Mesenchymal stem cell (in vitro differentiated cells and primary cell): Measurements from ENCODE around the gene ACOX3. TPM values are rescaled to one million over a fixed set of nuclear protein-coding genes. Genes with fewer than 3 reads are reported as not detected.
"Not testable (repeated sequence)": the region's sequence is repeated elsewhere in the genome, so short reads cannot be mapped to it uniquely, and the experiment has no call there.

Experiments used
- DNase-seq: peaks from one replicate; pipeline ENCODE4 v3.0.0-alpha.2; 2013
- H2AFZ ChIP-seq: one replicate; pipeline ENCODE4 v1.6.1; 2013; ENCODE audit warnings: low read depth, mild to moderate bottlenecking, control low read depth, inconsistent platforms, low read length, moderate library complexity
- H2AK5ac ChIP-seq: 2 replicates; pipeline ENCODE4 v1.6.1; 2013; ENCODE audit warnings: low read length, moderate library complexity, mild to moderate bottlenecking, inconsistent platforms; ENCODE audit not compliant: severe bottlenecking
- H2BK120ac ChIP-seq: one replicate; pipeline ENCODE4 v1.6.1; 2013; ENCODE audit warnings: low read depth, mild to moderate bottlenecking, inconsistent platforms, low read length, moderate library complexity
- H2BK12ac ChIP-seq, 2 experiments: one replicate each; pipeline ENCODE4 v1.6.1; 2013; ENCODE audit warnings: inconsistent platforms in 2 of 2, low read length in 2 of 2, mild to moderate bottlenecking in 2 of 2, moderate library complexity in 2 of 2, control low read depth in 1 of 2
- H2BK15ac ChIP-seq: one replicate; pipeline ENCODE4 v1.6.1; 2013; ENCODE audit warnings: mild to moderate bottlenecking, low read depth, inconsistent platforms; ENCODE audit not compliant: poor library complexity, severe bottlenecking
- H2BK5ac ChIP-seq: 2 replicates; pipeline ENCODE4 v1.6.1; 2013; ENCODE audit warnings: low read depth, mild to moderate bottlenecking, low read length, control low read depth, inconsistent platforms; ENCODE audit not compliant: poor library complexity, severe bottlenecking
- H3K14ac ChIP-seq, 2 experiments: one replicate each; pipeline ENCODE4 v1.6.1; 2013; ENCODE audit warnings: inconsistent platforms in 2 of 2, low read length in 2 of 2, control low read depth in 1 of 2, mild to moderate bottlenecking in 1 of 2, moderate library complexity in 1 of 2
- H3K18ac ChIP-seq, 2 experiments: one replicate each; pipeline ENCODE4 v1.6.1; 2013; ENCODE audit warnings: inconsistent platforms in 2 of 2, low read length in 2 of 2, control low read depth in 1 of 2, low read depth in 1 of 2, mild to moderate bottlenecking in 1 of 2
- H3K23ac ChIP-seq, 2 experiments: one replicate each; pipeline ENCODE4 v1.6.1; 2013; ENCODE audit warnings: inconsistent platforms in 2 of 2, low read length in 2 of 2, mild to moderate bottlenecking in 2 of 2, moderate library complexity in 2 of 2, control low read depth in 1 of 2
- H3K27ac ChIP-seq: 2 replicates; pipeline ENCODE4 v1.5.1; 2013; ENCODE audit warnings: mild to moderate bottlenecking, moderate library complexity, low read length, control low read depth, inconsistent platforms; ENCODE audit not compliant: poor library complexity, severe bottlenecking
- H3K27me3 ChIP-seq, 2 experiments: 2 replicates each; pipeline versions ENCODE4 v1.6.1 to v1.7.0; 2013; ENCODE audit warnings: low read length in 2 of 2, mild to moderate bottlenecking in 2 of 2, moderate library complexity in 2 of 2, control low read depth in 1 of 2, inconsistent platforms in 1 of 2; ENCODE audit not compliant: control insufficient read depth in 1 of 2, insufficient read depth in 1 of 2
- H3K36me3 ChIP-seq, 2 experiments: 2 replicates each; pipeline versions ENCODE4 v1.6.1 to v1.7.0; 2013; ENCODE audit warnings: low read length in 2 of 2, control low read depth in 1 of 2, inconsistent platforms in 1 of 2, low read depth in 1 of 2, mild to moderate bottlenecking in 1 of 2; ENCODE audit not compliant: insufficient read depth in 2 of 2, control insufficient read depth in 1 of 2
- H3K4ac ChIP-seq, 2 experiments: one replicate each; pipeline ENCODE4 v1.6.1; 2013; ENCODE audit warnings: inconsistent platforms in 2 of 2, low read length in 2 of 2, mild to moderate bottlenecking in 2 of 2, moderate library complexity in 2 of 2, control low read depth in 1 of 2, low read depth in 1 of 2
- H3K4me1 ChIP-seq: 2 replicates; pipeline ENCODE4 v1.6.1; 2013; ENCODE audit warnings: low read depth, low read length, control low read depth; ENCODE audit not compliant: control insufficient read depth, insufficient read depth
- H3K4me2 ChIP-seq: 2 replicates; pipeline ENCODE4 v1.6.1; 2013; ENCODE audit warnings: low read length, mild to moderate bottlenecking, inconsistent platforms; ENCODE audit not compliant: poor library complexity, severe bottlenecking
- H3K4me3 ChIP-seq, 2 experiments: 2 replicates each; pipeline versions ENCODE4 v1.5.1 to v1.7.0; 2013; ENCODE audit warnings: low read length in 2 of 2, mild to moderate bottlenecking in 2 of 2, control low read depth in 1 of 2, low read depth in 1 of 2; ENCODE audit not compliant: insufficient read depth in 1 of 2
- H3K79me1 ChIP-seq: replicated peaks from 2 replicates; pipeline ENCODE4 v1.6.1; 2013; ENCODE audit warnings: mild to moderate bottlenecking, control low read depth, low read length, inconsistent platforms; ENCODE audit not compliant: poor library complexity, severe bottlenecking
- H3K9ac ChIP-seq: 2 replicates; pipeline ENCODE4 v1.7.0; 2013; ENCODE audit warnings: mild to moderate bottlenecking, low read length, moderate library complexity
- H3K9me3 ChIP-seq: 2 replicates; pipeline ENCODE4 v1.7.0; 2013; ENCODE audit warnings: mild to moderate bottlenecking, low read length; ENCODE audit not compliant: control insufficient read depth
- H4K8ac ChIP-seq: one replicate; pipeline ENCODE4 v1.6.1; 2013; ENCODE audit warnings: inconsistent platforms, mild to moderate bottlenecking, low read length, moderate library complexity
- H4K91ac ChIP-seq: one replicate; pipeline ENCODE4 v1.6.1; 2013; ENCODE audit warnings: mild to moderate bottlenecking, low read length, inconsistent platforms
- WGBS: methylation state at CpG from one replicate; pipeline ENCODE4 v1.1.7; 2013; ENCODE audit warnings: mixed read lengths; 5-methylcytosine and 5-hydroxymethylcytosine counted together
- polyA plus RNA-seq, 2 experiments: library from polyadenylated mRNA; stranded (reverse); fragments of 200-250 nt; gene quantifications; one replicate each; pipeline ENCODE4 v1.2.3, GENCODE V29; 2013

The ACOX3 gene
- polyA plus RNA-seq (2013, experiment 1 of 2): 10.4 TPM
- polyA plus RNA-seq (2013, experiment 2 of 2): 12.2 TPM

GRCh38 chr4:8440492-8441311 lies at the start of gene ACOX3, which contains the start of gene TRMT44:
TSS of gene ACOX3 (minus strand) at chr4:8440723. CDS start at chr4:8416521, 24,202 bp downstream.
TSS of gene TRMT44 (plus strand) at chr4:8440777. CDS start at chr4:8440823, 46 bp downstream.
- peak; percentile 92 for DNase-seq
- H3K36me3 ChIP-seq: no peaks in the 10 kb centered on the region
- no peak within 1 kb of the TSS for H2BK120ac ChIP-seq
- no peak within 1 kb of the TSS for H2AK5ac ChIP-seq
- H3K27me3 ChIP-seq: no peaks in the 10 kb centered on the region
- peak within 1 kb of the TSS; percentile 98 for H4K8ac ChIP-seq
- H3K4me3 ChIP-seq: peak within 1 kb of the TSS; percentile 85 to 93
- peak within 1 kb of the TSS in 1 of 2 experiments; percentile 9 for H3K23ac ChIP-seq
- peak within 1 kb of the TSS; percentile 4 for H2BK15ac ChIP-seq
- H3K9me3 ChIP-seq: no peaks in the 10 kb centered on the region
- H2BK5ac ChIP-seq: no peak within 1 kb of the TSS
- peak within 1 kb of the TSS in 1 of 2 experiments; percentile 44 for H3K14ac ChIP-seq
- peak within 1 kb of the TSS in 1 of 2 experiments; percentile 61 for H3K18ac ChIP-seq
- no peak within 1 kb of the TSS for H2BK12ac ChIP-seq
- H3K9ac ChIP-seq: peak within 1 kb of the TSS; percentile 95
- WGBS: 1% methylated on average over 60 of the region's 60 CpGs
- H2AFZ ChIP-seq: peak within 1 kb of the TSS; percentile 97
- H3K4ac ChIP-seq: peak within 1 kb of the TSS; percentile 68 to 96
- H3K4me1 ChIP-seq: peaks cover 10% of the 10 kb centered on the region
- peaks cover 36% of the 10 kb centered on the region for H3K79me1 ChIP-seq
- peak within 1 kb of the TSS; percentile 87 for H3K4me2 ChIP-seq
- H3K27ac ChIP-seq: peak within 1 kb of the TSS; percentile 92
- peak within 1 kb of the TSS; percentile 18 for H4K91ac ChIP-seq

DNA sequence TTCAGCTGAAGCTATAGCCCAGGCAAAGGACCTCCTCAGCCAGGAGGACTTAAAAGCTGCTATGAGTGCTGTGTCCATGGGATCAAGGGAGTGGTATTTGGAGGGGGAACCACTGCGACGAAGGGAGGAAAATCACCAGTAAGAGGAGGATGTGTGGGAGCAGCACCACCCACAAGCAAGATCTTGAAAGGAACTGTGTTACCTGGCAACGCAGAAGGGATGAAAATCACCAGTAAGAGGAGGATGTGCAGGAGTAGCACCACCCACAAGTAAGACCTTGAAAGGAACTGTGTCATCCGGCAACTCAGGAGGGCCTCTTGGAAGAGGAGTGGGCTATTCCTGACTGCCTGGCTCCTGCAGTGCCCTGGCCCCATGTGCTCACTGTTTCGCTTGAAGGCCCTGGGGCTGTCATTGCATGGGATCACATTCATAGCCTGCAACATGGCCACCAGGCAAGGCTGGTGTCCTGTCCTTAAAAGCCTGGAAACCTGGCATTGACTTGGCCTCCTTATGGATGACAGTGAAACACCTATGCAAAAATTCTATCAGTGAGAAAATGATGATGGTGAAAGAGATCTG lies 48.4 kb upstream of the ACOX3 start:
- H2BK120ac ChIP-seq: no peak overlapping the region
- no peak overlapping the region for H2BK12ac ChIP-seq
- no peaks in the 10 kb centered on the region for H3K9me3 ChIP-seq
- H3K14ac ChIP-seq: no peak overlapping the region
- H3K9ac ChIP-seq: no peak overlapping the region
- no peak overlapping the region for H3K4me3 ChIP-seq
- H3K4me1 ChIP-seq: no peaks in the 10 kb centered on the region
- H2BK15ac ChIP-seq: no peak overlapping the region
- no peak overlapping the region for H2BK5ac ChIP-seq
- no peak overlapping the region for H3K4ac ChIP-seq
- H2AK5ac ChIP-seq: no peak overlapping the region
- no peak overlapping the region for H4K91ac ChIP-seq
- H3K23ac ChIP-seq: no peak overlapping the region
- no peak overlapping the region for H2AFZ ChIP-seq
- 96% methylated on average over 5 of the region's 5 CpGs for WGBS
- DNase-seq: no peak
- peaks cover 0 to 8% of the 10 kb centered on the region in 2 experiments for H3K27me3 ChIP-seq
- no peak overlapping the region for H3K27ac ChIP-seq
- no peak overlapping the region for H3K18ac ChIP-seq
- H3K79me1 ChIP-seq: no peaks in the 10 kb centered on the region
- H3K4me2 ChIP-seq: no peak overlapping the region
- no peaks in the 10 kb centered on the region for H3K36me3 ChIP-seq
- H4K8ac ChIP-seq: no peak overlapping the region

GRCh38 chr4:8486643-8487042 lies 46.1 kb upstream of the ACOX3 start:
- H3K4ac ChIP-seq, H2BK5ac ChIP-seq, H3K27me3 ChIP-seq, DNase-seq, H2BK120ac ChIP-seq, H3K9ac ChIP-seq, H4K8ac ChIP-seq, H3K4me3 ChIP-seq, H4K91ac ChIP-seq, H3K18ac ChIP-seq, H3K4me1 ChIP-seq, H3K79me1 ChIP-seq, H3K36me3 ChIP-seq, H2BK12ac ChIP-seq, H3K4me2 ChIP-seq, H3K9me3 ChIP-seq, H3K23ac ChIP-seq, H2BK15ac ChIP-seq, H3K27ac ChIP-seq, H2AFZ ChIP-seq, H2AK5ac ChIP-seq, H3K14ac ChIP-seq: not testable (repeated sequence)
- 48% methylated on average over 9 of the region's 9 CpGs for WGBS

- Histone ChIP-seq H4K91ac (peak overlapping the region; percentile 54), H3K27ac (no peak overlapping the region), H3K14ac (no peak overlapping the region)
These were observed 39.7 kb upstream of the ACOX3 start for GRCh38 chr4:8480221-8480620.

More at GRCh38 chr4:8480221-8480620, 39.7 kb upstream of the ACOX3 start:
- Histone ChIP-seq H2BK12ac (no peak overlapping the region), H2AFZ (no peak overlapping the region), H3K4me3 (no peak overlapping the region), H3K4me1 (peaks cover 3% of the 10 kb centered on the region), H4K8ac (no peak overlapping the region), H3K4ac (no peak overlapping the region), H3K79me1 (peaks cover 4% of the 10 kb centered on the region), H3K27me3 (no peaks in the 10 kb centered on the region), H2AK5ac (no peak overlapping the region), H3K9me3 (no peaks in the 10 kb centered on the region), H2BK5ac (no peak overlapping the region), H3K4me2 (no peak overlapping the region), H3K18ac (no peak overlapping the region), H3K23ac (no peak overlapping the region), H3K9ac (no peak overlapping the region), H3K36me3 (peaks cover 20 to 33% of the 10 kb centered on the region in 2 experiments), H2BK120ac (no peak overlapping the region), H2BK15ac (no peak overlapping the region)
- 95% methylated on average over 11 of the region's 11 CpGs for WGBS
- DNase-seq: no peak
